GM19193 (cell line): ENCODE results near the gene ACTL6A.

Experiments
- POLR2A ChIP-seq: IDR thresholded peaks from 4 replicates; pipeline ENCODE4 v1.6.1; 2011; ENCODE audit not compliant: insufficient read depth, insufficient read length; ENCODE audit errors: extremely low read depth

ACTL6A gene

GRCh38 chr3:179615458-179616173 lies 52.9 kb downstream of the ACTL6A start:
- TF ChIP-seq POLR2A: no peak

GRCh38 chr3:179622023-179622422 lies 59.3 kb downstream of the ACTL6A start:
- TF ChIP-seq POLR2A: no peak

- no peak for TF ChIP-seq POLR2A
These were observed 61.7 kb downstream of the ACTL6A start for GRCh38 chr3:179624451-179624850.

GRCh38 chr3:179630753-179631451 lies 68.2 kb downstream of the ACTL6A start:
- no peak for TF ChIP-seq POLR2A
